K562 (cell line): ENCODE results near the gene ARPC4. TPM values are rescaled to one million over a fixed set of nuclear protein-coding genes. Genes with fewer than 3 reads are reported as not detected.

Source experiments
- ASH1L ChIP-seq: fragments of 450-650 bp; IDR thresholded peaks from 2 replicates; pipeline ENCODE4 v1.6.1; 2018; ENCODE audit warnings: borderline replicate concordance, mild to moderate bottlenecking, low read depth; ENCODE audit not compliant: partially characterized antibody
- ATF7 ChIP-seq: fragments of 450-650 bp; IDR thresholded peaks from 2 replicates; pipeline ENCODE4 v1.7.1; 2014; ENCODE audit warnings: mild to moderate bottlenecking, moderate library complexity
- CREB3L1 ChIP-seq: fragments of 450-650 bp; IDR thresholded peaks from 2 replicates; pipeline ENCODE4 v1.6.1; 2014; ENCODE audit warnings: low read depth, mild to moderate bottlenecking, moderate library complexity, borderline replicate concordance
- DIDO1 ChIP-seq: fragments of 450-650 bp; IDR thresholded peaks from 2 replicates; pipeline ENCODE4 v1.6.1; 2016; ENCODE audit warnings: low read depth, missing biosample characterization, missing genetic modification characterization
- FOSL1 ChIP-seq: fragments of 200-800 bp; sonication (Bioruptor generic); conservative IDR thresholded peaks from 2 replicates; pipeline ENCODE4 v1.6.1; 2016; ENCODE audit warnings: missing genetic modification characterization, missing compliant biosample characterization
- GABPB1 ChIP-seq: sonication (generic); formaldehyde crosslinking; IDR thresholded peaks from 2 replicates; pipeline ENCODE4 v1.8.0; 2022; ENCODE audit warnings: mild to moderate bottlenecking, missing genetic modification reagents
- GTF2E2 ChIP-seq: fragments of 200-800 bp; sonication (Bioruptor generic); IDR thresholded peaks from 2 replicates; pipeline ENCODE4 v1.6.1; 2016; ENCODE audit warnings: missing genetic modification characterization, missing compliant biosample characterization
- ILF3 ChIP-seq: fragments of 450-650 bp; IDR thresholded peaks from 2 replicates; pipeline ENCODE4 v1.6.1; 2018; ENCODE audit warnings: antibody characterized with exemption, mild to moderate bottlenecking, moderate library complexity, borderline replicate concordance
- MXI1 ChIP-seq: IDR thresholded peaks from 2 replicates; pipeline ENCODE4 v1.6.1; 2011; ENCODE audit warnings: low read depth, mild to moderate bottlenecking, improper control_type of control experiment, low read length
- NEUROD1 ChIP-seq: fragments of 150-350 bp; IDR thresholded peaks from 2 replicates; pipeline ENCODE4 v1.6.1; 2014; ENCODE audit warnings: borderline replicate concordance, low read length, low read depth; ENCODE audit not compliant: partially characterized antibody
- NONO ChIP-seq, 2 experiments: fragments of 200-400 bp in 1 of 2; fragments of 450-650 bp in 1 of 2; formaldehyde crosslinking in 1 of 2; IDR thresholded peaks; 2 replicates each; pipeline ENCODE4 v1.6.1; 2017; ENCODE audit warnings: low read depth in 2 of 2, mild to moderate bottlenecking in 2 of 2, moderate library complexity in 2 of 2, low read length in 1 of 2
- POLR2A ChIP-seq: fragments of 450-650 bp; conservative IDR thresholded peaks from 2 replicates; pipeline ENCODE4 v1.6.1; 2016
- SAP30 ChIP-seq: fragments of 200-600 bp; sonication (generic); IDR thresholded peaks from 2 replicates; pipeline ENCODE4 v1.6.1; 2012; ENCODE audit warnings: borderline replicate concordance, low read depth, mild to moderate bottlenecking, moderate library complexity, low read length, control low read depth, inconsistent platforms; ENCODE audit not compliant: insufficient read depth, poor library complexity, severe bottlenecking
- SMAD3 ChIP-seq: fragments of 450-650 bp; formaldehyde crosslinking; conservative IDR thresholded peaks from 2 replicates; pipeline ENCODE4 v1.4.0; 2020; ENCODE audit warnings: mild to moderate bottlenecking
- TCF3 ChIP-seq: sonication (generic); formaldehyde crosslinking; IDR thresholded peaks from 2 replicates; pipeline ENCODE4 v1.4.0; 2020; ENCODE audit warnings: mild to moderate bottlenecking, missing genetic modification reagents
- ZKSCAN3 ChIP-seq: fragments of 250-450 bp; sonication (Bioruptor Pico); IDR thresholded peaks from 2 replicates; pipeline ENCODE4 v1.4.0; 2020
- ZNF133 ChIP-seq: fragments of 250-450 bp; sonication (Bioruptor Pico); IDR thresholded peaks from 2 replicates; pipeline ENCODE4 v1.4.0; 2020; ENCODE audit warnings: mild to moderate bottlenecking
- ZNF239 ChIP-seq: fragments of 250-450 bp; sonication (Bioruptor Pico); IDR thresholded peaks from 2 replicates; pipeline ENCODE4 v1.4.0; 2020; ENCODE audit warnings: mild to moderate bottlenecking
- ZNF316 ChIP-seq: fragments of 450-650 bp; IDR thresholded peaks from 2 replicates; pipeline ENCODE4 v1.6.1; 2016
- ZNF507 ChIP-seq: conservative IDR thresholded peaks from 2 replicates; pipeline ENCODE4 v1.6.1; 2017; ENCODE audit warnings: missing genetic modification characterization, missing compliant biosample characterization
- ZNF589 ChIP-seq: fragments of 200-800 bp; sonication (Bioruptor generic); IDR thresholded peaks from 2 replicates; pipeline ENCODE4 v1.6.1; 2016; ENCODE audit warnings: low read depth, missing genetic modification characterization, missing compliant biosample characterization
- ZNF76 ChIP-seq: fragments of 250-450 bp; sonication (Bioruptor Pico); IDR thresholded peaks from 2 replicates; pipeline ENCODE4 v1.4.0; 2020; ENCODE audit warnings: mild to moderate bottlenecking, moderate library complexity, borderline replicate concordance
- ZNF766 ChIP-seq: fragments of 200-800 bp; sonication (Bioruptor generic); conservative IDR thresholded peaks from 2 replicates; pipeline ENCODE4 v1.6.1; 2016; ENCODE audit warnings: missing genetic modification characterization, missing compliant biosample characterization
- polyA plus RNA-seq, 8 experiments: library from polyadenylated mRNA; depleted of rRNA in 4 of 8; stranded (reverse) in 5 of 8; unstranded in 3 of 8; fragments of >200 nt; fragmentation: Nextera tagmentation in 2 of 8; fragmentation: Illumina TruSeq in 1 of 8; extraction: Ambion mirVana in 2 of 8; extraction: Trizol in 1 of 8; gene quantifications; 2 replicates each; pipeline versions ENCODE4 v1.2.1 to v1.2.3, GENCODE V29; 2011 to 2014; ENCODE audit warnings: inconsistent platforms in 1 of 8, missing spikeins in 1 of 8
- total RNA-seq, 7 experiments: library from RNA; depleted of rRNA in 6 of 7; stranded (reverse); fragments of >200 nt in 6 of 7; fragmentation: Illumina TruSeq in 2 of 7; extraction: Trizol in 2 of 7; gene quantifications; 2 replicates each; pipeline versions ENCODE4 v1.2.1 to v1.2.3, GENCODE V29; 2011 to 2021; ENCODE audit warnings: low replicate concordance in 1 of 7
- TF ChIP-seq, protein P1 (sequence below): fragments of 250-450 bp; sonication (Bioruptor Pico); IDR thresholded peaks from 2 replicates; pipeline ENCODE4 v1.5.0; 2020; ENCODE audit warnings: mild to moderate bottlenecking
- TF ChIP-seq, protein P2 (sequence below): fragments of 250-450 bp; sonication (Bioruptor Pico); IDR thresholded peaks from 2 replicates; pipeline ENCODE4 v1.5.0; 2021

ARPC4 gene
- total and polyA plus RNA-seq, 9 of the 15 experiments (the other 6 are each of a cell fraction or from before 2014, with no cell fraction given): 20.1 to 153 (median 119) TPM

GRCh38 chr3:9792405-9793160 is at the start of gene ARPC4, which contains the start of gene TADA3 (continued):
- TF ChIP-seq GABPB1 (CRISPR knock-in tag): peak; percentile 83
- peak; percentile 93 for TF ChIP-seq ASH1L
- peak; percentile 73 for TF ChIP-seq SMAD3
- peak; percentile 22; the same call in 1 of the 2 replicates for TF ChIP-seq FOSL1 (tag)
- TF ChIP-seq NEUROD1: peak; percentile 74
- peak; percentile 86 for TF ChIP-seq CREB3L1
- no peak for TF ChIP-seq ZKSCAN3 (CRISPR knock-in tag)
- peak in 1 of 2 experiments; percentile 100; a peak in 2 of 4 replicates for TF ChIP-seq NONO (IDR thresholded peaks at IDR 0.05; ENCODE audit: low read depth in 2 of 2, low read length in 1 of 2)
- 0 out of 2 replicates have a peak, but pooled peaks have one; percentile 48 for TF ChIP-seq MXI1
- TF ChIP-seq ZNF589: no peak
- no peak; the same call in 1 of the 2 replicates for TF ChIP-seq DIDO1
- TF ChIP-seq POLR2A: peak; percentile 93
- no peak for TF ChIP-seq ILF3
- TF ChIP-seq, protein P1, sequence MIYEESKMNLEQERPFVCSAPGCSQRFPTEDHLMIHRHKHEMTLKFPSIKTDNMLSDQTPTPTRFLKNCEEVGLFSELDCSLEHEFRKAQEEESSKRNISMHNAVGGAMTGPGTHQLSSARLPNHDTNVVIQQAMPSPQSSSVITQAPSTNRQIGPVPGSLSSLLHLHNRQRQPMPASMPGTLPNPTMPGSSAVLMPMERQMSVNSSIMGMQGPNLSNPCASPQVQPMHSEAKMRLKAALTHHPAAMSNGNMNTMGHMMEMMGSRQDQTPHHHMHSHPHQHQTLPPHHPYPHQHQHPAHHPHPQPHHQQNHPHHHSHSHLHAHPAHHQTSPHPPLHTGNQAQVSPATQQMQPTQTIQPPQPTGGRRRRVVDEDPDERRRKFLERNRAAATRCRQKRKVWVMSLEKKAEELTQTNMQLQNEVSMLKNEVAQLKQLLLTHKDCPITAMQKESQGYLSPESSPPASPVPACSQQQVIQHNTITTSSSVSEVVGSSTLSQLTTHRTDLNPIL (CRISPR knock-in tag): no peak
- TF ChIP-seq ZNF316: no peak
- no peak for TF ChIP-seq TCF3 (CRISPR knock-in tag)
- no peak for TF ChIP-seq ZNF133 (CRISPR knock-in tag)
- TF ChIP-seq GTF2E2: peak; percentile 99
- 0 out of 2 replicates have a peak, but pooled peaks have one; percentile 16 for TF ChIP-seq ZNF76
- peak; percentile 5 for TF ChIP-seq SAP30
- no peak; the same call in 1 of the 2 replicates for TF ChIP-seq ZNF766
- TF ChIP-seq ZNF239 (CRISPR knock-in tag): peak; percentile 42; the same call in 1 of the 2 replicates
- TF ChIP-seq ATF7: peak; percentile 100
- TF ChIP-seq, protein P2, sequence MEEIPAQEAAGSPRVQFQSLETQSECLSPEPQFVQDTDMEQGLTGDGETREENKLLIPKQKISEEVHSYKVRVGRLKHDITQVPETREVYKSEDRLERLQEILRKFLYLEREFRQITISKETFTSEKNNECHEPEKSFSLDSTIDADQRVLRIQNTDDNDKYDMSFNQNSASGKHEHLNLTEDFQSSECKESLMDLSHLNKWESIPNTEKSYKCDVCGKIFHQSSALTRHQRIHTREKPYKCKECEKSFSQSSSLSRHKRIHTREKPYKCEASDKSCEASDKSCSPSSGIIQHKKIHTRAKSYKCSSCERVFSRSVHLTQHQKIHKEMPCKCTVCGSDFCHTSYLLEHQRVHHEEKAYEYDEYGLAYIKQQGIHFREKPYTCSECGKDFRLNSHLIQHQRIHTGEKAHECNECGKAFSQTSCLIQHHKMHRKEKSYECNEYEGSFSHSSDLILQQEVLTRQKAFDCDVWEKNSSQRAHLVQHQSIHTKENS (CRISPR knock-in tag): no peak
- no peak for TF ChIP-seq ZNF507 (tag)
